Measurements from ENCODE around the gene MBD3L2B.

GRCh38 chr19:7006135-7006704, 15.0 kb downstream of the MBD3L2B start:
- TF ChIP-seq, protein P1, sequence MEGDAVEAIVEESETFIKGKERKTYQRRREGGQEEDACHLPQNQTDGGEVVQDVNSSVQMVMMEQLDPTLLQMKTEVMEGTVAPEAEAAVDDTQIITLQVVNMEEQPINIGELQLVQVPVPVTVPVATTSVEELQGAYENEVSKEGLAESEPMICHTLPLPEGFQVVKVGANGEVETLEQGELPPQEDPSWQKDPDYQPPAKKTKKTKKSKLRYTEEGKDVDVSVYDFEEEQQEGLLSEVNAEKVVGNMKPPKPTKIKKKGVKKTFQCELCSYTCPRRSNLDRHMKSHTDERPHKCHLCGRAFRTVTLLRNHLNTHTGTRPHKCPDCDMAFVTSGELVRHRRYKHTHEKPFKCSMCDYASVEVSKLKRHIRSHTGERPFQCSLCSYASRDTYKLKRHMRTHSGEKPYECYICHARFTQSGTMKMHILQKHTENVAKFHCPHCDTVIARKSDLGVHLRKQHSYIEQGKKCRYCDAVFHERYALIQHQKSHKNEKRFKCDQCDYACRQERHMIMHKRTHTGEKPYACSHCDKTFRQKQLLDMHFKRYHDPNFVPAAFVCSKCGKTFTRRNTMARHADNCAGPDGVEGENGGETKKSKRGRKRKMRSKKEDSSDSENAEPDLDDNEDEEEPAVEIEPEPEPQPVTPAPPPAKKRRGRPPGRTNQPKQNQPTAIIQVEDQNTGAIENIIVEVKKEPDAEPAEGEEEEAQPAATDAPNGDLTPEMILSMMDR (conservative IDR thresholded peaks at IDR 0.05; ENCODE audit: low read depth, low read length): no peak
- TF ChIP-seq EZH2 (IDR thresholded peaks at IDR 0.05; ENCODE audit: borderline replicate concordance, low read depth, low read length, poor library complexity, severe bottlenecking): no peak

Data from A673 (cell line).